Spleen (tissue), 7 donors: ENCODE data around the gene TCP11L2.

Experiments used
- POLR2A ChIP-seq, 3 donors: fragments of 450-650 bp; IDR thresholded peaks; one replicate each; pipeline ENCODE4 v1.5.1; 2017; ENCODE audit warnings: antibody characterized with exemption in 3 of 3, mild to moderate bottlenecking in 1 of 3
- POLR2AphosphoS5 ChIP-seq, 3 donors: sonication (generic); formaldehyde crosslinking; IDR thresholded peaks; one replicate each; pipeline ENCODE4 v1.5.1; 2017; ENCODE audit warnings: antibody characterized with exemption in 3 of 3
- TF ChIP-seq, protein P1 (sequence below), 11 experiments: fragments of 200-600 bp in 7 of 11; fragments of 450-650 bp in 4 of 11; sonication (generic) in 4 of 11; IDR thresholded peaks in 8 of 11; conservative IDR thresholded peaks in 3 of 11; 1 replicate in 7 of 11; 2 replicates in 4 of 11; pipeline versions ENCODE4 v1.4.0 to v1.8.0; 2016 to 2021; ENCODE audit warnings: antibody characterized with exemption in 11 of 11, inconsistent platforms in 4 of 11, mild to moderate bottlenecking in 1 of 11
- donor health status: DM: no; HTN: no; CAD: no; lungs with moderate emphysema.
- donor health status: DM: no; HTN: no; CAD: no.
- donor health status: DM: no; HTN: no; CAD: no.

DNA sequence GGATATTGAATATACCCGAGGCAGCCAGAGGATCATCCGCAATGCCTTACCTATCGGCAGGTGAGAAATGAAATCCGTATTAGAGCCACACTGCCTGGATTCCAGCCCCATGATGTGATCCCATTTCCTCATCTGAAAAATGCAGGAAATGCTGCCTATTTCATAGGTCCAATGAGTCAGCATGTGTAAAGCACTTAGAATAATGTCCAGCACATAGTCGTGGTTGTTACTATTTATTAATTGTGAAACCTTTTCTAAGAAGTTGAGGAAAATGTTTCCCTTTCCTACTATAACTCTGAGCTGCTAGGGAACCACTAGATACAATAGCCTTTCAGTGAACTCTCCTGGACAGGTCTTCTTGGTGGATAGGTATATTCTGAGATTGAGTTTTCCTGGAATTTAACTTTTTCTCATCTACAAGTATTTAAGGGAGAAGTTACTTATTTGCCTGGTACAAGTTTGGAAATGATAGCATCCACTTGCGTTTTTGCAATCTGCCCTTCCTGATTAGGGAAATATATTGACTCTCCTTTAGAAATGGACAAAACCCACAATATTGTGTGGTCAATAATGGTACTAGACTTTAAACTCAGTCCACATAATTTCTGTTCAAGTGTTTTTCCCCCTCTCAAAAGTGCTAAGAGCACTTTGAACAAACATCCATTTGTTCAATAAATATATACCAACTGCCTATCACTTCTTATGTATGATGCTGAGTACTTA is 67.3 kb downstream of the TCP11L2 start:
- TF ChIP-seq POLR2A (IDR thresholded peaks at IDR 0.05) (no peak), POLR2AphosphoS5 (IDR thresholded peaks at IDR 0.05) (no peak)
- TF ChIP-seq, protein P1, sequence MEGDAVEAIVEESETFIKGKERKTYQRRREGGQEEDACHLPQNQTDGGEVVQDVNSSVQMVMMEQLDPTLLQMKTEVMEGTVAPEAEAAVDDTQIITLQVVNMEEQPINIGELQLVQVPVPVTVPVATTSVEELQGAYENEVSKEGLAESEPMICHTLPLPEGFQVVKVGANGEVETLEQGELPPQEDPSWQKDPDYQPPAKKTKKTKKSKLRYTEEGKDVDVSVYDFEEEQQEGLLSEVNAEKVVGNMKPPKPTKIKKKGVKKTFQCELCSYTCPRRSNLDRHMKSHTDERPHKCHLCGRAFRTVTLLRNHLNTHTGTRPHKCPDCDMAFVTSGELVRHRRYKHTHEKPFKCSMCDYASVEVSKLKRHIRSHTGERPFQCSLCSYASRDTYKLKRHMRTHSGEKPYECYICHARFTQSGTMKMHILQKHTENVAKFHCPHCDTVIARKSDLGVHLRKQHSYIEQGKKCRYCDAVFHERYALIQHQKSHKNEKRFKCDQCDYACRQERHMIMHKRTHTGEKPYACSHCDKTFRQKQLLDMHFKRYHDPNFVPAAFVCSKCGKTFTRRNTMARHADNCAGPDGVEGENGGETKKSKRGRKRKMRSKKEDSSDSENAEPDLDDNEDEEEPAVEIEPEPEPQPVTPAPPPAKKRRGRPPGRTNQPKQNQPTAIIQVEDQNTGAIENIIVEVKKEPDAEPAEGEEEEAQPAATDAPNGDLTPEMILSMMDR (IDR thresholded peaks at IDR 0.05 in 8 of 11, conservative IDR thresholded peaks at IDR 0.05 in 3 of 11), result no peak
